Bronchial epithelial cell (primary cell): ENCODE measurements around the gene C4BPB. TPM values are rescaled to one million over a fixed set of nuclear protein-coding genes. Genes with fewer than 3 reads are reported as not detected.

Experiments used
- DNase-seq: peaks from one replicate; pipeline ENCODE4 v3.0.0-alpha.2; 2010; ENCODE audit warnings: low read depth
- FAIRE-seq: peaks from 2 replicates; lab custom pipeline; 2011; peaks lifted over from hg19 to GRCh38; lab: Jason Lieb, UNC
- H3K27me3 ChIP-seq: 2 replicates; pipeline ENCODE4 v1.5.1; 2011; ENCODE audit warnings: low read length; ENCODE audit not compliant: control insufficient read depth, insufficient read depth
- H3K36me3 ChIP-seq: 2 replicates; pipeline ENCODE4 v1.5.1; 2011; ENCODE audit warnings: low read length; ENCODE audit not compliant: control insufficient read depth, insufficient read depth
- H3K4me3 ChIP-seq: 2 replicates; pipeline ENCODE4 v1.5.1; 2011; ENCODE audit warnings: mild to moderate bottlenecking, low read depth, low read length, control low read depth
- total RNA-seq: library from RNA; depleted of rRNA; stranded (reverse); fragments of >200 nt; gene quantifications from 2 replicates; pipeline ENCODE4 v1.2.1, GENCODE V29; 2014
- TF ChIP-seq, protein P1 (sequence below): IDR thresholded peaks from 2 replicates; pipeline ENCODE4 v1.5.1; 2011; ENCODE audit warnings: mild to moderate bottlenecking, moderate library complexity, low read length, control low read depth, inconsistent platforms; ENCODE audit not compliant: insufficient read depth, severe bottlenecking

C4BPB gene
- total RNA-seq, 1 donor from 2014 or later = not detected

DNA sequence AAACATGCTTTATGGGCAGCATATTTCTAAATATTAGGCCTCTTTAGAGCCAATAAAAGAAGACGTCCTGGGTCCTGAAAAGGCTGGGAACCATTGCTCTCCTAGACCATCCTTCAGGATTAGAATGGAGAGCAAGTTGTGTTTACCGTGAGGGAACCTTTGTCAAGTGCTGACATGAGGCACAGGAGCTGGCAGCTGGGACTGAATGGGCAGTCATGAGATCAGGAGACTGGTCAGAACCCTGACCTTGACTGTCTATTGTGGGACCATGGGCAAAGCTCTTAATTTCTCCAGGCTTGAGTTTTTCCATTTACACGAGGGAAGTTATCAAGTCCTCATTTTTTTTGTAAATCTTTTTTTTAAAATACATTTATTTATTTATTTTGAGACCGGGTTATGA lies 30.4 kb upstream of the C4BPB start:
- H3K27me3 ChIP-seq = no peaks in the 10 kb centered on the region
- H3K36me3 ChIP-seq = peaks cover 9% of the 10 kb centered on the region
- TF ChIP-seq, protein P1, sequence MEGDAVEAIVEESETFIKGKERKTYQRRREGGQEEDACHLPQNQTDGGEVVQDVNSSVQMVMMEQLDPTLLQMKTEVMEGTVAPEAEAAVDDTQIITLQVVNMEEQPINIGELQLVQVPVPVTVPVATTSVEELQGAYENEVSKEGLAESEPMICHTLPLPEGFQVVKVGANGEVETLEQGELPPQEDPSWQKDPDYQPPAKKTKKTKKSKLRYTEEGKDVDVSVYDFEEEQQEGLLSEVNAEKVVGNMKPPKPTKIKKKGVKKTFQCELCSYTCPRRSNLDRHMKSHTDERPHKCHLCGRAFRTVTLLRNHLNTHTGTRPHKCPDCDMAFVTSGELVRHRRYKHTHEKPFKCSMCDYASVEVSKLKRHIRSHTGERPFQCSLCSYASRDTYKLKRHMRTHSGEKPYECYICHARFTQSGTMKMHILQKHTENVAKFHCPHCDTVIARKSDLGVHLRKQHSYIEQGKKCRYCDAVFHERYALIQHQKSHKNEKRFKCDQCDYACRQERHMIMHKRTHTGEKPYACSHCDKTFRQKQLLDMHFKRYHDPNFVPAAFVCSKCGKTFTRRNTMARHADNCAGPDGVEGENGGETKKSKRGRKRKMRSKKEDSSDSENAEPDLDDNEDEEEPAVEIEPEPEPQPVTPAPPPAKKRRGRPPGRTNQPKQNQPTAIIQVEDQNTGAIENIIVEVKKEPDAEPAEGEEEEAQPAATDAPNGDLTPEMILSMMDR = no peak
- no peak for DNase-seq
- H3K4me3 ChIP-seq = no peak overlapping the region
- FAIRE-seq = no peak

DNA sequence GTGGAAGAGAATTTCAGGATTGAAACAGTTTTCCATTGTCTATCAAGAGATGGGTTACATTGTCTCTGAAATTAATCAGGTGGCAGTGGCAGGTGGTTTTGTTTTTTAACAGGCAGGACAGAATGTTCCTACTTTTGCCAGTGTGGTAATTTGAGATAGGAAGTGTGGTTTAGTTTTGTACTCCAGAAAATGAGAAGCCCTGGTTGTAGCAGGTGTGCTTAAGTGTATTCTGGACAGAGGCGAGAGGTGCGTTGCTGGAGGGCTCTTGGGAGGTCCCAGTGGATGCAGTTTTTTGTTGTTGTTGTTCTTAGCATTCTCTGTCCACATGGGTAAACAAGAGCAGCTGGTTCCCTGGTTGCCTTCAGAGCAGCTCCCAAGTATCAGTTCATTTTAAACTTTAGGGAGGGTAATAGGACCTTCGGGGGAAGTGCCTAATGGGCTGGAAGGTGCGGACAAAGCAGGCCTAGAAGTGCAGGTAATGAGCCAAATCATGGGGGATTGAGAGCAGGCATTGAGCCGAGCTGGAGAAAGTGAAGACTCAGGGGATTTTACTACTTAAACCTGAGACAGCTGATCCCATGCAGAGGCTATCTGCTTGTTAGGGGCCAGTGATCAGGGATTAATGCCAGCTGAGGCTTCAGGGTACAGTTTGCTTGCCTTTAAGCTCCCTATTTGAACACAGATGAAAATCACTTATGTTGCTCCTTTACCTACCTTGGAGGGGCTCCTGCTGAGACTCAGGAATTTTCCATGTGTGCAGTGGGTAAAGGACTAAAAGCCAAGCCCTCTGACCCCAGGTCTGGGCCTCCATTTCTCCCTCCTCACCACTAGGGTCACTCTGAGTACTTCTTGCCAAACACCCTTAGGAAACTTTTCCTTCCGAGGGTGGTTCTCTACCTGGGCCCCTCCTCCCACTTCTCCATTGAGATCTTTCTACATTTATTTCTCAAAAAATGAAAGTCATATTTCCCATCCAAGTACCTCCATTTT lies 29.5 kb upstream of the C4BPB start:
- Histone ChIP-seq H3K36me3 (peaks cover 9% of the 10 kb centered on the region), H3K27me3 (no peaks in the 10 kb centered on the region), H3K4me3 (no peak overlapping the region)
- TF ChIP-seq, protein P1 = no peak
- DNase-seq (no peak), FAIRE-seq (no peak)

DNA sequence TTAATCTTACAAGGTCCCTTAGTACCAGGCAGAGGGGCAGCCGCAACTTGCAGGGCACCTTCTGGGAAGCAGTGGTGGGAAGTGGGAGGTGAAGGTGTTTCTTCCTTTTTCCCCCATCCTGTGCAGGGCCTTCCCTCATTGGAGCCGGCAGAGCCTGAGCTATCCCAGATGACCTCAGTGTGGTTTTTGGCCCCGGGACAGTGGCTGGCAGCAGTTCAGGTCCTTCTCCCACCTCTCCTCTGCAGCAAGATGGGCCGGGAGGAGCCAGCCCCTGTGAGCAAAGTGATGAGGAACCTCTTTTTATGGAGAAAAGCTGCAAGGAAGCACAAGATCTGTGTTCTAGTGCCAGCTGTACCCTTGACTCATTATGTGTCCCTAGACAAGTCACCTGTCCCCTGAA lies 28.8 kb upstream of the C4BPB start:
- no peak overlapping the region for H3K4me3 ChIP-seq
- no peaks in the 10 kb centered on the region for H3K27me3 ChIP-seq
- FAIRE-seq (no peak), DNase-seq (no peak)
- TF ChIP-seq, protein P1 = no peak
- H3K36me3 ChIP-seq = peaks cover 11% of the 10 kb centered on the region

DNA sequence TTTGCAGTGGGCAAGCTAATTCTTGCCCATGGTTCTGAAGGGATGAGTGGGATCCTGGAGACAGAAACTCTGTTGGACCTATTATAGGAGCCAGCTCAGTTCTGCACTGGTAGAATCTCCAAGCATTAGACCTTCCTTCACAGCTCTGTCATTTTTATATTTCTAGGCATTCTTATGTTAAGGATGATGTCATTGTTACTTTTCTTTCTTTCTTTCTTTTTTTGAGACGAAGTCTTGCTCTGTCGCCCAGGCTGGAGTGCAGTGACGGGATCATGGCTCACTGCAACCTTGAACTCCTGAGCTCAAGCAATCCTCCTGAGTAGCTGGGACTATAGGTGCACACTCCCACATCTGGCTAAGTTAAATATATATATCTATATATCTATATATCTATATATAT lies 28.1 kb upstream of the C4BPB start:
- H3K4me3 ChIP-seq = no peak overlapping the region
- no peaks in the 10 kb centered on the region for H3K27me3 ChIP-seq
- FAIRE-seq = no peak
- H3K36me3 ChIP-seq = peaks cover 11% of the 10 kb centered on the region
- TF ChIP-seq, protein P1 = no peak
- DNase-seq = no peak

DNA sequence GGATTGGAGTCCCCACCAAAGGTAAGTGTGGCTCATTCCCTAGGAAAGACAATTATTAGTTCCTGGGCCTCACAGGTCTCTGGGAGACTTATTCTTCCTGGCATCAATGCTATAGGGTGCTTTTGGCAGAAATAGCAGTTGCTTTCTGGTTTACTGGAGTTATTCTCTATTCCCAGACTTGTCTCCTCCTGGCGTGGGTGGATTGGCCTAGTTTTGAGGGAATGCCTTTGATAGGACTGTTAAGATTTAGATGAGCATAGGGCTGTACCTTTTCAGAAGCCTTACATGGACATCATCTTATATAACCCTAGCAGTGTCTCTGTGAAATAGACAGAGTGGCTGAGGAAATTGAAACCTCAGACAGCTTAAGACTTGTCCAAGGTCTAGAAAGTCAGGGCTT lies 26.6 kb upstream of the C4BPB start:
- Histone ChIP-seq H3K4me3 (no peak overlapping the region), H3K36me3 (peaks cover 13% of the 10 kb centered on the region), H3K27me3 (no peaks in the 10 kb centered on the region)
- DNase-seq = no peak
- FAIRE-seq = no peak
- TF ChIP-seq, protein P1 = no peak
